A549 (cell line): ENCODE data around the gene NAP1L1.

ENCODE experiments used
- HDAC2 ChIP-seq: fragments of 200-600 bp; sonication (generic); IDR thresholded peaks from 2 replicates; pipeline ENCODE4 v1.6.1; 2016
- POLR2AphosphoS2 ChIP-seq: conservative IDR thresholded peaks from 2 replicates; pipeline ENCODE4 v1.6.1; 2012; ENCODE audit warnings: low read length, improper control_type of control experiment, inconsistent platforms
- RAD21 ChIP-seq, 2 experiments: fragments of >200 bp in 1 of 2; sonication (Bioruptor Twin) in 1 of 2; formaldehyde crosslinking in 1 of 2; IDR thresholded peaks in 1 of 2; conservative IDR thresholded peaks in 1 of 2; 2 replicates in 1 of 2; 3 replicates in 1 of 2; pipeline ENCODE4 v1.6.1; 2012 to 2018; ENCODE audit warnings: inconsistent platforms in 1 of 2
- RCOR1 ChIP-seq: fragments of 150-350 bp; IDR thresholded peaks from 2 replicates; pipeline ENCODE4 v1.6.1; 2014; ENCODE audit warnings: antibody characterized with exemption, low read length, low read depth
- SMC3 ChIP-seq: fragments of >200 bp; sonication (Bioruptor Twin); formaldehyde crosslinking; IDR thresholded peaks from 3 replicates; pipeline ENCODE4 v1.6.1; 2018; ENCODE audit warnings: inconsistent platforms
- TF ChIP-seq, protein P1 (sequence below): fragments of >200 bp; sonication (Bioruptor Twin); formaldehyde crosslinking; IDR thresholded peaks from 3 replicates; pipeline ENCODE4 v1.5.1; 2016

DNA sequence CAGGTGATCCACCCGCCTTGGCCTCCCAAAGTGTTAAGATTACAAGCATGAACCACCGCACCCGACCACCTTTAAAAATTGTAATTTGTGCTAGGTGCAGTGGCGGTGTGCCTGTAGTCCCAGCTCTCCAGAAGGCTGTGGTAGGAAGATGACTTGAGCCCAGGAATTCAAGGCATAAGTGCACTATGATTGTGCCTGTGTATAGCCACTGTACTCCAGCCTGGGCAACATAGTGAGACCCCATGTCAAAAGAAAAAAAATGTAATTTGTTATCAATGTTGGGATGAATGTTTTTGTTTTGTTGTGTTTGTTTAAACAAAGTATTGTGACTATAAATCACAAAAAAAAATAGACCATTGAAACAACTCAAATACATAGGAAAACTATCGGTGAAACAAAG lies 43.1 kb upstream of the NAP1L1 start:
- TF ChIP-seq HDAC2 (no peak), SMC3 (no peak), RCOR1 (no peak), RAD21 (conservative IDR thresholded peaks at IDR 0.05 in 1 of 2, IDR thresholded peaks at IDR 0.05 in 1 of 2) (no peak), POLR2AphosphoS2 (no peak)
- TF ChIP-seq, protein P1, sequence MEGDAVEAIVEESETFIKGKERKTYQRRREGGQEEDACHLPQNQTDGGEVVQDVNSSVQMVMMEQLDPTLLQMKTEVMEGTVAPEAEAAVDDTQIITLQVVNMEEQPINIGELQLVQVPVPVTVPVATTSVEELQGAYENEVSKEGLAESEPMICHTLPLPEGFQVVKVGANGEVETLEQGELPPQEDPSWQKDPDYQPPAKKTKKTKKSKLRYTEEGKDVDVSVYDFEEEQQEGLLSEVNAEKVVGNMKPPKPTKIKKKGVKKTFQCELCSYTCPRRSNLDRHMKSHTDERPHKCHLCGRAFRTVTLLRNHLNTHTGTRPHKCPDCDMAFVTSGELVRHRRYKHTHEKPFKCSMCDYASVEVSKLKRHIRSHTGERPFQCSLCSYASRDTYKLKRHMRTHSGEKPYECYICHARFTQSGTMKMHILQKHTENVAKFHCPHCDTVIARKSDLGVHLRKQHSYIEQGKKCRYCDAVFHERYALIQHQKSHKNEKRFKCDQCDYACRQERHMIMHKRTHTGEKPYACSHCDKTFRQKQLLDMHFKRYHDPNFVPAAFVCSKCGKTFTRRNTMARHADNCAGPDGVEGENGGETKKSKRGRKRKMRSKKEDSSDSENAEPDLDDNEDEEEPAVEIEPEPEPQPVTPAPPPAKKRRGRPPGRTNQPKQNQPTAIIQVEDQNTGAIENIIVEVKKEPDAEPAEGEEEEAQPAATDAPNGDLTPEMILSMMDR: no peak
